OCI-LY1 (cell line): ENCODE measurements around the gene ZNF195.

Experiments
- H2AFZ ChIP-seq: fragments of 200-600 bp; sonication (generic), shearing (Covaris generic); 2 replicates; pipeline ENCODE4 v1.6.0; 2014; ENCODE audit warnings: antibody characterized with exemption, mild to moderate bottlenecking, low read length
- H3F3A ChIP-seq: fragments of 200-600 bp; sonication (generic), shearing (Covaris generic); 2 replicates; pipeline ENCODE4 v1.6.0; 2014; ENCODE audit warnings: mild to moderate bottlenecking, antibody characterized with exemption, low read length, moderate library complexity; ENCODE audit not compliant: insufficient read depth
- H3K27ac ChIP-seq: fragments of 200-600 bp; sonication (generic); 2 replicates; pipeline ENCODE4 v1.5.1; 2014; ENCODE audit warnings: low read length, mixed run types, mild to moderate bottlenecking, low read depth; ENCODE audit not compliant: poor library complexity, severe bottlenecking
- H3K27me3 ChIP-seq: fragments of 200-600 bp; sonication (generic); 2 replicates; pipeline ENCODE4 v1.6.0; 2014; ENCODE audit warnings: antibody characterized with exemption, mild to moderate bottlenecking, low read length, moderate library complexity; ENCODE audit not compliant: insufficient read depth
- H3K36me3 ChIP-seq: fragments of 200-600 bp; sonication (generic); 2 replicates; pipeline ENCODE4 v1.6.1; 2014; ENCODE audit warnings: mild to moderate bottlenecking, antibody characterized with exemption, low read length, moderate library complexity, mixed read lengths; ENCODE audit not compliant: insufficient read depth
- H3K4me1 ChIP-seq: fragments of 200-600 bp; sonication (generic); 2 replicates; pipeline ENCODE4 v1.5.1; 2014; ENCODE audit warnings: mild to moderate bottlenecking, low read length, moderate library complexity; ENCODE audit not compliant: insufficient read depth, severe bottlenecking
- H3K4me2 ChIP-seq: fragments of 200-600 bp; sonication (generic), shearing (Covaris generic); 2 replicates; pipeline ENCODE4 v1.6.1; 2014; ENCODE audit warnings: low read length
- H3K4me3 ChIP-seq: fragments of 200-600 bp; sonication (generic); 2 replicates; pipeline ENCODE4 v1.5.1; 2014; ENCODE audit warnings: low read length, low read depth, mild to moderate bottlenecking, mixed read lengths; ENCODE audit not compliant: poor library complexity, severe bottlenecking
- H3K79me2 ChIP-seq: fragments of 200-600 bp; shearing (Covaris generic); 2 replicates; pipeline ENCODE4 v1.6.1; 2016; ENCODE audit warnings: mixed run types, low read length, mixed read lengths; ENCODE audit not compliant: insufficient read depth
- H3K9ac ChIP-seq: fragments of 200-600 bp; sonication (generic), shearing (Covaris generic); 2 replicates; pipeline ENCODE4 v1.6.1; 2014; ENCODE audit warnings: mild to moderate bottlenecking, low read length, mixed read lengths
- H3K9me2 ChIP-seq: fragments of 200-600 bp; sonication (generic), shearing (Covaris generic); 2 replicates; pipeline ENCODE4 v1.6.1; 2014; ENCODE audit warnings: low read depth, mild to moderate bottlenecking, low read length, mixed read lengths
- H3K9me3 ChIP-seq: fragments of 200-600 bp; shearing (Covaris generic); 2 replicates; pipeline ENCODE4 v1.6.1; 2014; ENCODE audit warnings: low read length, mixed read lengths
- H4K20me1 ChIP-seq: fragments of 200-600 bp; sonication (generic), shearing (Covaris generic); 2 replicates; pipeline ENCODE4 v1.6.0; 2016; ENCODE audit warnings: mild to moderate bottlenecking, low read length; ENCODE audit not compliant: insufficient read depth
- CTCF ChIP-seq: fragments of 200-600 bp; sonication (generic), shearing (Covaris generic); IDR thresholded peaks from 2 replicates; pipeline ENCODE4 v1.5.1; 2017; ENCODE audit warnings: mild to moderate bottlenecking, antibody characterized with exemption, low read length, moderate library complexity, mixed read lengths
- EZH2 ChIP-seq: fragments of 200-600 bp; sonication (generic), shearing (Covaris generic); IDR thresholded peaks from 2 replicates; pipeline ENCODE4 v1.8.0; 2017; ENCODE audit warnings: borderline replicate concordance, mixed run types, mild to moderate bottlenecking, antibody characterized with exemption, low read length, moderate library complexity, mixed read lengths

ZNF195 gene

DNA sequence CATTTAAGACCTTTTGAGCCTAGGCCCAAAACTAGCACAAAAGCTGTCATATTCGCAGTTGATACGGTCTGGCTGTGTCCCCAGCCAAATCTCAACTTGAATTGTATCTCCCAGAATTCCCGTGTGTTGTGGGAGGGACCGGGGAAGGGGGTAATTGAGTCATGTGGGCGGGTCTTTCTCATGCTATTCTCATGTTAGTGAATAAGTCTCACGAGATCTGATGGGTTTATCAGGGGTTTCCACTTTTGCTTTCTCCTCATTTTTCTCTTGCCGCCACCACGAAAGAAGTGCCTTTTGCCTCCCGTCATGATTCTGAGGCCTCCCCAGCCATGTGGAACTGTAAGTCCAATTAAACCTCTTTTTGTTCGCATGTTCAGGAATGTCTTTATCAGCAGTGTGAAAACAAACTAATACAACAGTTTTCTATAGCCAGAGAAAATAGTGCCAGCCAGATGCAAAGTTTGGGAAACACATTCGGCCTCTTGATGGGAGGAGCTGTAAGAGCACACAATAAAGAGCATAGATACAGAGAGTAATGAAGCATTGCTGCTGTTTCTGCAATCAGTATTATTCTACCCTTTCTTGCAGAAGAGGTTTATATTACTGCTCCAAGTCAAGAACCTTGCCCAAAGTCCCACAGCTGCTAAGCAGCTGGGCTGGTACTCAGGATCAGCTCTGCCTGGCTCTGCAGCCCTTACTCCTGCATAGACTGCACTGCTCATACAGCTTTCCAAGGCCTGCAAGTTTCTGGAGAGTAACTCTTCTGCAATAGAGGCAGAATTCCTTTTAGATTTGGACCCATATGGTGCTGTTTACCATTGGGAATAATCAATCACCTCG is 2.0 kb upstream of the ZNF195 start:
- no peak overlapping the region for H2AFZ ChIP-seq
- peaks cover 5% of the 10 kb centered on the region; the same call in 1 of the 2 replicates for H3K27me3 ChIP-seq
- H3K9me3 ChIP-seq = peaks cover 29% of the 10 kb centered on the region
- no peak overlapping the region for H3K27ac ChIP-seq
- H3K4me3 ChIP-seq = no peak overlapping the region
- no peaks in the 10 kb centered on the region for H3K9me2 ChIP-seq
- H3K36me3 ChIP-seq = peaks cover 19% of the 10 kb centered on the region
- no peaks in the 10 kb centered on the region for H4K20me1 ChIP-seq
- H3K4me1 ChIP-seq = peaks cover 11% of the 10 kb centered on the region
- TF ChIP-seq CTCF = no peak
- TF ChIP-seq EZH2 = no peak
- H3F3A ChIP-seq = no peaks in the 10 kb centered on the region
- H3K4me2 ChIP-seq = no peak overlapping the region
- no peak overlapping the region for H3K9ac ChIP-seq
- H3K79me2 ChIP-seq = peaks cover 21% of the 10 kb centered on the region

DNA sequence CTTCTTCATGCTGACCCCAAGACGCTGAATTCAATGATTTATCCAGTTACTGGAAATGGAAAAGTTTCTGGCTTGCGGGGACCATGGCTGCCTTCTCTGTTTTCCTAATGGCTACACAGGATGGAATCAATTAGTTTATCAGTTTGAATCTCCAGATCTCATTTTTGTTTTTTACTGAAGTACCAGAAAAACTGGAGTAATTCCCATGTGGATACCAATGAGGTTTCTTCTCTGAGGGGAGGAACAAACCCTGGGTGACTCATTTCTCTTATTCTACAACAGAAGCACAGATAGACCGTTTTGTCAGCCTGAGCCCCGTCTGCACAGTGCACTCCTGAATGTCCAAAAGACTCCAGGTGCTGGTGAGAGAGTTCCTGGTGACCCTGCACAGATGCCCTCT is 3.4 kb downstream of the ZNF195 start:
- Histone ChIP-seq H3K4me1 (peaks cover 11% of the 10 kb centered on the region), H2AFZ (no peak overlapping the region), H3K27me3 (no peaks in the 10 kb centered on the region), H3K9ac (no peak overlapping the region), H3K9me3 (peaks cover 62% of the 10 kb centered on the region), H3K27ac (no peak overlapping the region), H3K4me2 (no peak overlapping the region), H3K4me3 (no peak overlapping the region), H3F3A (no peaks in the 10 kb centered on the region), H4K20me1 (no peaks in the 10 kb centered on the region), H3K9me2 (no peaks in the 10 kb centered on the region), H3K79me2 (peaks cover 56% of the 10 kb centered on the region), H3K36me3 (peaks cover 73% of the 10 kb centered on the region)
- TF ChIP-seq EZH2 (no peak), CTCF (no peak)

DNA sequence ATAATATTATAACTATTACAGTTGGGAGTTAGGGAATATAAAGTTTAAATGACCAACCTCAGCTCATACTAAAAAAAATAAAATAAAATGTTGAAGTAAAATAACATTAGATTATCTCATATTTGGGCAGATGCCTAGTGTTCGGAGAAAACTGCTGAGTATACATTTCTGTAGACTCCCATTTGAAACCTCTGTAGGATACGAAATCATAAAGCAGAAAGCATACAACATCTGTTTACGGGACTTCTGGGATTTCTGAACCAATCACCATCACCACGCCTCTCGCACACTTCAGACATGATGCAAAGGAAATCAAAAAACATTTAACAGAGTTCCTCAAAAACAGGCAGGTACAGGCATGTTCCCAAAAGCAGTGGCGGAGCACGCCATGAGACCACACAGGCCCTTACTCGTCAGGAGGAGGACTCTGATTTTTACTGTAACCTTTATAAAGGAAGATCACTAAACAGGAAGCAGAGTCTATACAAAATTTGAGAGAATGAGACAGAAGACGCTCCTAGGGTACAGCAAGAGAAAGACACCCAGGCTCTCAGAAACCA is 8.6 kb downstream of the ZNF195 start:
- no peak for TF ChIP-seq EZH2
- TF ChIP-seq CTCF = no peak
- H3K4me2 ChIP-seq = no peak overlapping the region
- H4K20me1 ChIP-seq = no peaks in the 10 kb centered on the region
- H3K27ac ChIP-seq = no peak overlapping the region
- no peak overlapping the region for H3K4me3 ChIP-seq
- no peaks in the 10 kb centered on the region for H3K4me1 ChIP-seq
- no peak overlapping the region for H3K9ac ChIP-seq
- no peak overlapping the region for H2AFZ ChIP-seq
- no peaks in the 10 kb centered on the region for H3K27me3 ChIP-seq
- H3F3A ChIP-seq = no peaks in the 10 kb centered on the region
- H3K79me2 ChIP-seq = peaks cover 30% of the 10 kb centered on the region
- H3K9me2 ChIP-seq = no peaks in the 10 kb centered on the region
- peaks cover 53% of the 10 kb centered on the region for H3K9me3 ChIP-seq
- H3K36me3 ChIP-seq = peaks cover 100% of the 10 kb centered on the region
